Activated CD4-positive, alpha-beta T cell treated with anti-CD3 and anti-CD28 coated beads, Interleukin-2, amount 50 U/mL, for 48 hours (primary cell): Measurements from ENCODE around the gene SLC38A4.
"Not testable (repeated sequence)": the region's sequence is repeated elsewhere in the genome, so short reads cannot be mapped to it uniquely, and the experiment has no call there.

Experiments
- DNase-seq, 2 experiments: peaks; one replicate each; pipeline ENCODE4 v3.0.0-alpha.2; 2020

The SLC38A4 gene

GRCh38 chr12:46825591-46826414, at the start of gene SLC38A4:
SLC38A4 (minus strand) TSS chr12:46825997; CDS start chr12:46793071, 32,926 bp downstream.
- no peak for DNase-seq

- no peak for DNase-seq
Observed at GRCh38 chr12:46875095-46875494, 49.3 kb upstream of the SLC38A4 start.

GRCh38 chr12:46874642-46875041, 48.8 kb upstream of the SLC38A4 start:
- DNase-seq, result no peak

GRCh38 chr12:46872135-46872534, 46.3 kb upstream of the SLC38A4 start:
- DNase-seq, result no peak

- no peak for DNase-seq
Observed at GRCh38 chr12:46865311-46865710, 39.5 kb upstream of the SLC38A4 start.

GRCh38 chr12:46858368-46858767, 32.6 kb upstream of the SLC38A4 start:
- DNase-seq, result no peak

GRCh38 chr12:46857486-46857885, 31.7 kb upstream of the SLC38A4 start:
- no peak for DNase-seq

- DNase-seq, result no peak
Observed at GRCh38 chr12:46855760-46856159, 30.0 kb upstream of the SLC38A4 start.

GRCh38 chr12:46854188-46854587, 28.4 kb upstream of the SLC38A4 start:
- not testable (repeated sequence) for DNase-seq

- not testable (repeated sequence) for DNase-seq
Observed at GRCh38 chr12:46848792-46849191, 23.0 kb upstream of the SLC38A4 start.

- no peak for DNase-seq
Observed at GRCh38 chr12:46847001-46847400, 21.2 kb upstream of the SLC38A4 start.

GRCh38 chr12:46843811-46844210, 18.0 kb upstream of the SLC38A4 start:
- DNase-seq, result no peak

GRCh38 chr12:46841891-46842290, 16.1 kb upstream of the SLC38A4 start:
- DNase-seq, result no peak

GRCh38 chr12:46839964-46840363, 14.2 kb upstream of the SLC38A4 start:
- DNase-seq, result no peak

- no peak for DNase-seq
Observed at GRCh38 chr12:46839232-46839631, 13.4 kb upstream of the SLC38A4 start.

- DNase-seq, result no peak
Observed at GRCh38 chr12:46835785-46836184, 10.0 kb upstream of the SLC38A4 start.

GRCh38 chr12:46832130-46832704, 6.4 kb upstream of the SLC38A4 start:
- no peak for DNase-seq

GRCh38 chr12:46831335-46832129, 5.7 kb upstream of the SLC38A4 start:
- DNase-seq, result no peak

GRCh38 chr12:46830731-46831334, 5.0 kb upstream of the SLC38A4 start:
- no peak for DNase-seq

GRCh38 chr12:46824709-46825108, 1.1 kb downstream of the SLC38A4 start:
- DNase-seq, result no peak

GRCh38 chr12:46818642-46819041, 7.2 kb downstream of the SLC38A4 start:
- no peak for DNase-seq

- no peak for DNase-seq
Observed at GRCh38 chr12:46815809-46816208, 10.0 kb downstream of the SLC38A4 start.

- DNase-seq, result no peak
Observed at GRCh38 chr12:46814143-46814542, 11.7 kb downstream of the SLC38A4 start.
